Measurements from ENCODE around the gene TEPSIN.

GRCh38 chr17:81233811-81234505 is 4.9 kb downstream of the TEPSIN start:
- no peak for TF ChIP-seq CTCF (IDR thresholded peaks at IDR 0.05; ENCODE audit: insufficient read depth, low read length, poor library complexity, severe bottlenecking)
- no peak for TF ChIP-seq EZH2phosphoT487 (conservative IDR thresholded peaks at IDR 0.05; ENCODE audit: low read length)
